Muscle layer of duodenum (tissue), 2 donors: Measurements from ENCODE around the gene PPFIA1.

Experiments
- H3K27ac ChIP-seq: one replicate; pipeline ENCODE4 v1.7.0; 2013; ENCODE audit warnings: mild to moderate bottlenecking, low read length
- H3K27me3 ChIP-seq: one replicate; pipeline ENCODE4 v1.7.0; 2013; ENCODE audit warnings: low read depth, mild to moderate bottlenecking, control low read depth, low read length
- H3K36me3 ChIP-seq, 2 donors: one replicate each; pipeline ENCODE4 v1.7.0; 2013; ENCODE audit warnings: low read length in 2 of 2, control low read depth in 1 of 2, mild to moderate bottlenecking in 1 of 2; ENCODE audit not compliant: insufficient read depth in 2 of 2, control insufficient read depth in 1 of 2
- H3K4me1 ChIP-seq, 2 donors: one replicate each; pipeline ENCODE4 v1.7.0; 2013; ENCODE audit warnings: low read length in 2 of 2, mild to moderate bottlenecking in 2 of 2, control low read depth in 1 of 2, moderate library complexity in 1 of 2; ENCODE audit not compliant: insufficient read depth in 2 of 2, control insufficient read depth in 1 of 2
- H3K4me3 ChIP-seq, 2 donors: one replicate each; pipeline ENCODE4 v1.7.0; 2013; ENCODE audit warnings: low read length in 2 of 2, low read depth in 1 of 2, mild to moderate bottlenecking in 1 of 2
- H3K9me3 ChIP-seq, 2 donors: one replicate each; pipeline ENCODE4 v1.7.0; 2013; ENCODE audit warnings: low read length in 2 of 2, control low read depth in 1 of 2, mild to moderate bottlenecking in 1 of 2; ENCODE audit not compliant: control insufficient read depth in 1 of 2
- donor health status: healthy.

PPFIA1 gene

DNA sequence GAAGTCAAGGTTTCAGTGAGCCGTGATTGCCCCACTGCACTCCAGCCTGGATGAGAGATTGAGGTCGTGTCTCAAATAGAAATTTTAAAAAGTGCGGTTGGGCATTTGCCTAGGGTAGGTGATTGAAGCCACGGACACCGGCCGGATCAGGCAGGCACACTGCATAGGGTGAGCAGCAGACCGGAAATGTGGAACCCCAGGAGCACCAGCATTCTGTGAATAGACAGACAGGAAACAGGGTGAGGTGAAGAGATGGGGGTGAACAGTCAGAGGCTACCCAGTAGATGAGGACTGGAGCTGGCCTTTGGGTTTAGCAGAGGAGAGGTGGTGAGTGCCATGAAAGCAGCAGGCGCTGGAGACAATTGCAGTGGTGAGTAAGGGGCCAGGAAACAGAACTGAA is 43.5 kb downstream of the PPFIA1 start:
- no peak overlapping the region for H3K4me3 ChIP-seq
- no peak overlapping the region for H3K27ac ChIP-seq
- peaks cover 0 to 6% of the 10 kb centered on the region in 2 donors for H3K36me3 ChIP-seq
- H3K27me3 ChIP-seq, result no peaks in the 10 kb centered on the region
- no peaks in the 10 kb centered on the region for H3K4me1 ChIP-seq
- H3K9me3 ChIP-seq, result no peaks in the 10 kb centered on the region

- Histone ChIP-seq H3K4me1 (no peaks in the 10 kb centered on the region), H3K9me3 (no peaks in the 10 kb centered on the region), H3K27ac (no peak overlapping the region), H3K27me3 (no peaks in the 10 kb centered on the region), H3K4me3 (no peak overlapping the region), H3K36me3 (peaks cover 0 to 7% of the 10 kb centered on the region in 2 donors)
These were observed 44.2 kb downstream of the PPFIA1 start for GRCh38 chr11:70314730-70315129.

DNA sequence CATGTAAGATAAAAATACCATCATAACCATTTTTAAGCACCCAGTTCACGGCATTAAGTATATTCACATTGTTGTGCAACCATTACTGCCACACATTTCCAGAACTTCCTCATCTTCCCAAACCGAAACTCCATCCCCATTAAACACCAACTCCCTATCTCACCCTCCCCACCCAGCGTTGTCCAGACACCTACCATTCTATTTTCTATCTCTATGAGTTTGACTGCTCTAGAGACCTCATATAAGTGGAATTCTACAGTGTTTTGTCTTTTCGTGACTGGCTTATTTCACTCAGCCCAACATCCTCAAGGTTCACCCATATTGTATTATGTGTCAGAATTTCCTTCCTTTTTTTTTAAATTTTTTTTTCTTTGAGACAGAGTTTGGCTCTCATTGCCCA is 45.2 kb downstream of the PPFIA1 start:
- no peaks in the 10 kb centered on the region for H3K4me1 ChIP-seq
- no peaks in the 10 kb centered on the region for H3K9me3 ChIP-seq
- H3K4me3 ChIP-seq, result no peak overlapping the region
- H3K27ac ChIP-seq, result no peak overlapping the region
- H3K27me3 ChIP-seq, result no peaks in the 10 kb centered on the region
- H3K36me3 ChIP-seq, result peaks cover 0 to 12% of the 10 kb centered on the region in 2 donors

DNA sequence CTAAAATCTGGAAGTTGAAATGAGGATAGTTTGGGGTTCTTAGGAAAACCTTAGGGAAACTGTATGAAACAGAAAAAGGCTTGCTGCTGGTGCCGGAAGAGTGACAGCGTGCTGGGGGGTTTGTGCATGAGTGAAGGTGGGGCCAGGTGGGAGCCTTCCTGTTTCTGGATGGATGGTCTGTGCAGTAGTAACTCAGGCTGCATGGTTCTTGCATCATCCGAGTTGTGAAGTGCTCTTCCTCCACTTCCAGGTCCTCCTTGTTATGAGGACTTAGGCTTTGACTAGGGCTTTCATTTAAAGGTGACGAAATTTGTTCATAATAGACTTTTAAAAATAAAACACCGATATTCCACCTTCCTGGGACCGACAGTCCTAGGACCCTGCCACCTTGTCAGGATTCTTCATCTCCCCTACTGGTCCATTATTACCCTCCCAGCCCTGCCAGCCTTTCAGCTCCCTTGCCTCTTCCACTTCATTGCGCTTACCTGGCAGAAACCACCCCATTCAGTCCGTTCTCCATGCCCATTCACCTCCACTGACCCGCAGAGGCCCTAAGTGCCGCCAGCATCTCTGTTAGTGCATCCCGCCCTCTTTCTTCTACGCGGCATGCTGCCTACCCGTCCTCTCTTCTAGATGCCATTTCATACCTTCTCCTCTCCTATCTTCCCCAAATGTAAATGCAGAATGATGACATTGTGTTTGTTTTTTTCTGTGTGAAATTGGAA is 47.3 kb downstream of the PPFIA1 start:
- H3K4me1 ChIP-seq, result no peaks in the 10 kb centered on the region
- H3K27ac ChIP-seq, result no peak overlapping the region
- H3K36me3 ChIP-seq, result peaks cover 0 to 12% of the 10 kb centered on the region in 2 donors
- no peaks in the 10 kb centered on the region for H3K27me3 ChIP-seq
- no peaks in the 10 kb centered on the region for H3K9me3 ChIP-seq
- no peak overlapping the region for H3K4me3 ChIP-seq

DNA sequence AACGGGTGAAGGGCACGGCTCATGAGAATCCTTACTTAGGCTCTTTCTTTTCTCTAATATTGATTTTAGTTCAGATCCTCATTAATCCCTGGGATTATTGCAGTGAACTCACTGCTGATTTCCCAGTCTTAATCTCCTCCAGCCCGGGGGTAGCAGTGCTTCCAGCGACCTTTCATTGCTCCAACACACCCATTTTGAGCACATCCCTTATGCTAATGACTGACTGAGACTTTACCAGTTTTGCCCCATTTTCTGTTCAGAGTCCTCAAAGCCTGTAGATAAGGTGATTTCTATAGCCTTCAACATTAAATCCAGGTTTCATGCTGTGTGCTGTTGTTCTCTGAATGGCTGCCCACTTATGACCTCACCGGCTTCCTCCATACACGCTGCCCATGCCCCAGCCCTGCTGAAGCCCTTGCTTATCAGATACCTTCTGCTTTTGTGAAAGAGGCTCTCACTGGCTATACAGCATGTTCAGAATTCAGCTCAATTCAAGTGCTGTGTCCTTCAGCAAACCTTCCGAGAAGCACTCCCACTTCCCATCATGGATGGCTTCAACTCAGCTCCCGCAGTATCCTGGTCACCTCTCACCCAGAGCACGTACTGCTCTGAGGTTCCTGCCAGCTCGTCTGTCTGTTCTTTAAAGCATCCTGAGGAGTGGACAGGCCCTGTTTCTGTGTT is 49.0 kb downstream of the PPFIA1 start:
- no peaks in the 10 kb centered on the region for H3K9me3 ChIP-seq
- H3K4me1 ChIP-seq, result peaks cover 0 to 4% of the 10 kb centered on the region in 2 donors
- no peak overlapping the region for H3K27ac ChIP-seq
- H3K4me3 ChIP-seq, result no peak overlapping the region
- H3K27me3 ChIP-seq, result no peaks in the 10 kb centered on the region
- peaks cover 2 to 12% of the 10 kb centered on the region in 2 donors for H3K36me3 ChIP-seq

- H3K4me1 ChIP-seq, result peaks cover 0 to 12% of the 10 kb centered on the region in 2 donors
- H3K36me3 ChIP-seq, result peaks cover 7 to 22% of the 10 kb centered on the region in 2 donors
- no peak overlapping the region for H3K27ac ChIP-seq
- no peaks in the 10 kb centered on the region for H3K27me3 ChIP-seq
- no peak overlapping the region for H3K4me3 ChIP-seq
- H3K9me3 ChIP-seq, result no peaks in the 10 kb centered on the region
These were observed 52.2 kb downstream of the PPFIA1 start for GRCh38 chr11:70322666-70323065.

- H3K4me1 ChIP-seq, result peaks cover 0 to 12% of the 10 kb centered on the region in 2 donors
- peaks cover 11 to 25% of the 10 kb centered on the region in 2 donors for H3K36me3 ChIP-seq
- H3K4me3 ChIP-seq, result no peak overlapping the region
- peak overlapping the region; percentile 7 for H3K27ac ChIP-seq
- H3K9me3 ChIP-seq, result no peaks in the 10 kb centered on the region
- H3K27me3 ChIP-seq, result no peaks in the 10 kb centered on the region
These were observed 53.3 kb downstream of the PPFIA1 start for GRCh38 chr11:70323806-70324205.

- no peaks in the 10 kb centered on the region for H3K9me3 ChIP-seq
- H3K4me1 ChIP-seq, result peaks cover 0 to 12% of the 10 kb centered on the region in 2 donors
- H3K27ac ChIP-seq, result peak overlapping the region; percentile 7
- H3K4me3 ChIP-seq, result no peak overlapping the region
- H3K27me3 ChIP-seq, result no peaks in the 10 kb centered on the region
- H3K36me3 ChIP-seq, result peaks cover 13 to 25% of the 10 kb centered on the region in 2 donors
These were observed 54.1 kb downstream of the PPFIA1 start for GRCh38 chr11:70324376-70325115.

- H3K36me3 ChIP-seq, result peaks cover 13 to 32% of the 10 kb centered on the region in 2 donors
- H3K9me3 ChIP-seq, result no peaks in the 10 kb centered on the region
These were observed 55.3 kb downstream of the PPFIA1 start for GRCh38 chr11:70325824-70326223.

DNA sequence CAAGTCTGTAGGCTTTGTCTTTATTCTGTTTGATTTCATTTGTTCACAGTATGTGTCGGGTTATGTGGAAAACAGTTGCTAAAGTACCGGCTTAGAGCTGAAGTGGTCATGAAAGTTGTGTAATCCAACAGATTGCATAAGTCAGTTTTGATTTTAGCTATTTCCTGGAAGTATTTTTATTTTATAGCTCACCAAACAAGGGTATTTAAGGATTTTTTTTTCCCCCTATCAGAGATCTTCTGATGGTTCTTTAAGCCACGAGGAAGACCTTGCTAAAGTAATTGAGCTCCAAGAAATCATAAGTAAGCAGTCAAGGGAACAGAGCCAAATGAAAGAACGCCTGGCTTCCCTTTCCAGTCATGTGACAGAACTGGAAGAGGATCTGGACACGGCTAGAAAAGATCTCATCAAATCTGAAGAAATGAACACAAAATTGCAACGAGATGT is 55.9 kb downstream of the PPFIA1 start:
- Histone ChIP-seq H3K4me1 (peaks cover 0 to 12% of the 10 kb centered on the region in 2 donors), H3K9me3 (no peaks in the 10 kb centered on the region), H3K4me3 (no peak overlapping the region), H3K27ac (peak overlapping the region; percentile 39), H3K36me3 (peaks cover 13 to 35% of the 10 kb centered on the region in 2 donors), H3K27me3 (no peaks in the 10 kb centered on the region)

More at GRCh38 chr11:70325824-70326223, 55.3 kb downstream of the PPFIA1 start:
- no peak overlapping the region for H3K4me3 ChIP-seq
- H3K4me1 ChIP-seq, result peaks cover 0 to 12% of the 10 kb centered on the region in 2 donors
- H3K27ac ChIP-seq, result peak overlapping the region; percentile 39
- no peaks in the 10 kb centered on the region for H3K27me3 ChIP-seq

DNA sequence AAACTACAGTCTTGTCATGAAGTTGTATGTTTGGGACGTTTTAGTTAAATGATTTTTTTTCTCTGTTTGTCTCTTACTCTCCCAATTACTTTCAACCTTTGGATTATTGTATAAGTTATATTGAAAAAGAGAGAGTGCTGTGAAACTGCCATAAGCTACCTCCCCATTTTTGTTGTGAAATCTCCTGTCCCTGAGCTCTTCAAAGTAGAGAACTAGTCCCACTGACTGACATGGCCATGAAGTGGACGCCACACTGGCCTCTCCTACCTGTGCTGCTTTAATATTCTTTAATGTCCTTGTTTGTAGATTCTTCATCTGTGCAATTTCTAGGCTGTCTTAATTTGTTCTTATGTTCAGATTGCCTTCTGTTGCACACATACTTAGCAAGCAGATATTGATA is 56.3 kb downstream of the PPFIA1 start:
- Histone ChIP-seq H3K9me3 (no peaks in the 10 kb centered on the region), H3K4me3 (no peak overlapping the region), H3K27me3 (no peaks in the 10 kb centered on the region), H3K27ac (peak overlapping the region; percentile 39), H3K4me1 (peaks cover 0 to 12% of the 10 kb centered on the region in 2 donors), H3K36me3 (peaks cover 15 to 38% of the 10 kb centered on the region in 2 donors)
